GM18870 (cell line): ENCODE data around the gene GALNT10.

Experiments used
- ATAC-seq: cut with Tn5 transposase; IDR thresholded peaks from one replicate; pipeline ENCODE4 v1.9.1; 2021; ENCODE audit warnings: moderate library complexity; ENCODE audit not compliant: unreplicated experiment

The GALNT10 gene

GRCh38 chr5:154287136-154287535, 96.6 kb downstream of the GALNT10 start:
- ATAC-seq, result no peak

- ATAC-seq, result no peak
Measured at GRCh38 chr5:154288145-154288544, 97.6 kb downstream of the GALNT10 start.

GRCh38 chr5:154291917-154292316, 101.4 kb downstream of the GALNT10 start:
- no peak for ATAC-seq

- no peak for ATAC-seq
Measured at GRCh38 chr5:154293219-154293618, 102.7 kb downstream of the GALNT10 start.

GRCh38 chr5:154295551-154295950, 105.0 kb downstream of the GALNT10 start:
- ATAC-seq, result no peak

- no peak for ATAC-seq
Measured at GRCh38 chr5:154296525-154297159, 106.1 kb downstream of the GALNT10 start.

- ATAC-seq, result no peak
Measured at GRCh38 chr5:154298065-154298464, 107.5 kb downstream of the GALNT10 start.

GRCh38 chr5:154300207-154300883, 109.8 kb downstream of the GALNT10 start:
- ATAC-seq, result no peak

- no peak for ATAC-seq
Measured at GRCh38 chr5:154301726-154302125, 111.2 kb downstream of the GALNT10 start.

GRCh38 chr5:154302161-154302560, 111.6 kb downstream of the GALNT10 start:
- ATAC-seq, result no peak

GRCh38 chr5:154303133-154303532, 112.6 kb downstream of the GALNT10 start:
- no peak for ATAC-seq

GRCh38 chr5:154308443-154309370, 118.2 kb downstream of the GALNT10 start:
- ATAC-seq, result no peak

- no peak for ATAC-seq
Measured at GRCh38 chr5:154309371-154309745, 118.8 kb downstream of the GALNT10 start.

GRCh38 chr5:154309805-154310204, 119.3 kb downstream of the GALNT10 start:
- ATAC-seq, result no peak

- ATAC-seq, result peak; percentile 50
Measured at GRCh38 chr5:154311362-154311761, 120.8 kb downstream of the GALNT10 start.

GRCh38 chr5:154312000-154312399, 121.5 kb downstream of the GALNT10 start:
- no peak for ATAC-seq

- ATAC-seq, result no peak
Measured at GRCh38 chr5:154312576-154312975, 122.0 kb downstream of the GALNT10 start.

- no peak for ATAC-seq
Measured at GRCh38 chr5:154313360-154314017, 123.0 kb downstream of the GALNT10 start.

GRCh38 chr5:154315196-154315595, 124.7 kb downstream of the GALNT10 start:
- no peak for ATAC-seq

GRCh38 chr5:154315756-154316155, 125.2 kb downstream of the GALNT10 start:
- ATAC-seq, result no peak
